Esophagus squamous epithelium (tissue), 4 donors: ENCODE data around the gene ELMO1.

Experiments
- CTCF ChIP-seq, 6 experiments: fragments of 450-650 bp in 4 of 6; fragments of 200-600 bp in 2 of 6; sonication (generic) in 2 of 6; IDR thresholded peaks; one replicate each; pipeline ENCODE4 v1.5.1; 2016 to 2019; ENCODE audit warnings: antibody characterized with exemption in 6 of 6, mild to moderate bottlenecking in 4 of 6, moderate library complexity in 4 of 6
- POLR2A ChIP-seq, 4 donors: fragments of 450-650 bp; IDR thresholded peaks; one replicate each; pipeline ENCODE4 v1.6.1; 2017; ENCODE audit warnings: antibody characterized with exemption in 4 of 4, mild to moderate bottlenecking in 4 of 4, moderate library complexity in 3 of 4

GRCh38 chr7:37390114-37390513, 58.5 kb downstream of the ELMO1 start:
- TF ChIP-seq CTCF (IDR thresholded peaks at IDR 0.05) (no peak), POLR2A (IDR thresholded peaks at IDR 0.05) (no peak)
